NCI-H2196 treated with DMSO at 0.1 percent for 48 hours (cell line): ENCODE results near the gene CP.
"Not testable (repeated sequence)": the region's sequence is repeated elsewhere in the genome, so short reads cannot be mapped to it uniquely, and the experiment has no call there.

Experiments
- DNase-seq: peaks from one replicate; lab custom pipeline; 2025; ENCODE audit not compliant: unreplicated experiment; lab: John Stamatoyannopoulos, UW

The CP gene

GRCh38 chr3:149221783-149222517 is at the start of gene CP:
CP (minus strand) TSS chr3:149221829; CDS start chr3:149221792, 37 bp downstream.
- DNase-seq = no peak

DNA sequence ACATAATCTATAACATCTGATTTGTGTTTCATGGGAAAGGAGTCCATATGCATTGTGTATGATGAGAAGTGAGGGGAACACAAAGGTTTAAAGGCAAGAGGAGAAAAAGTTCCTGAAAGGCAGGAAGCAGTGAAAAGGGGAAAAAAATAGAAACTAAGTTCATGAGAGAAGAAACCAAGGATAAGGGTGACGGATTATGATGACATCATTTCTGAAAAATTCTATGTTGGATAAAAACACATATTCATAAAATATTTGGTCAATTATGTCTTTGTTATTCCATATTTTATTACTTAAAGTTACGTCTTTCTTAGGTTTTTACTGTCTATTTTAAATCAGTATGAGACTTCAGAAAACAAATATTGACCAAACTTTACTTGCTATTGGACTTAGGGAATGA is 48.6 kb upstream of the CP start:
- DNase-seq = no peak

- DNase-seq = no peak
Measured at GRCh38 chr3:149269687-149270086, 48.1 kb upstream of the CP start.

GRCh38 chr3:149267565-149267964 is 45.9 kb upstream of the CP start:
- no peak for DNase-seq

- no peak for DNase-seq
Measured at GRCh38 chr3:149266736-149267135, 45.1 kb upstream of the CP start.

DNA sequence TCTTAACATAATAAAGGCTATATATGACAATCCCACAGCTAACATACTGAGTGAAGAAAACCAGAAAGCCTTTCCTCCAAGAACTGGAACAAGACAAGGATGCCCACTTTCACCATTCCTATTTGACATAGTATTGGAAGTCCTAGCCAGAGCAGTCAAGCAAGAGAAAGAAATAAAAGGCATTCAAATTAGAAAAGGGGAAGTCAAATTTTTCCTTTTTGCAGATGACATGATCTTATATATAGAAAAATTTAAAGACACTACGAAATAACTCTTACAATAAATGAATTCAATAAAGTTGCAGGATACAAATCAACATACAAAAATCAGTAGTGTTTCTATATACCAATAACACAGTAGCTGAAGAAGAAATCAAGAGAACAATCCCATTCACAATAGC is 42.2 kb upstream of the CP start:
- DNase-seq = no peak

GRCh38 chr3:149258714-149259113 is 37.1 kb upstream of the CP start:
- no peak for DNase-seq

DNA sequence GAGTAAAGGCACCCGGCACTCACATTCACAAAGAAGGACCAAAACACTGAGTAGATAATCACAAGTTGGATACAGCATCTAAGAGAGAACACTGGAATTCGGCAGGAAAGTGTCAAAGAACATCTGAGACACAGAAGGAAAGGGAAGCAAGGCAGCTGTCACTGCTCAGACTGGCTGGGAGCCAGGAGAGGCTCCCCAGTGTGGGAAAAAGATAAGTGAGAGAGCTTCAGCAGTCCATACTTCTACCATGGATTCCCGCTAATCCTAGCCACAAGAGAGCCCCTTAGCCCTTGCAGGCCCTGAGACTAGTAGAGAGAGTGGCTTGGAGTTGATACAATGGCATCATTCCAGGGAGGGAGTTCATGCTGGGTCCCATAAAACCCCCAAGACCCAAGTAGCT is 36.7 kb upstream of the CP start:
- no peak for DNase-seq

- no peak for DNase-seq
Measured at GRCh38 chr3:149252272-149252671, 30.6 kb upstream of the CP start.

GRCh38 chr3:149251186-149251585 is 29.6 kb upstream of the CP start:
- no peak for DNase-seq

DNA sequence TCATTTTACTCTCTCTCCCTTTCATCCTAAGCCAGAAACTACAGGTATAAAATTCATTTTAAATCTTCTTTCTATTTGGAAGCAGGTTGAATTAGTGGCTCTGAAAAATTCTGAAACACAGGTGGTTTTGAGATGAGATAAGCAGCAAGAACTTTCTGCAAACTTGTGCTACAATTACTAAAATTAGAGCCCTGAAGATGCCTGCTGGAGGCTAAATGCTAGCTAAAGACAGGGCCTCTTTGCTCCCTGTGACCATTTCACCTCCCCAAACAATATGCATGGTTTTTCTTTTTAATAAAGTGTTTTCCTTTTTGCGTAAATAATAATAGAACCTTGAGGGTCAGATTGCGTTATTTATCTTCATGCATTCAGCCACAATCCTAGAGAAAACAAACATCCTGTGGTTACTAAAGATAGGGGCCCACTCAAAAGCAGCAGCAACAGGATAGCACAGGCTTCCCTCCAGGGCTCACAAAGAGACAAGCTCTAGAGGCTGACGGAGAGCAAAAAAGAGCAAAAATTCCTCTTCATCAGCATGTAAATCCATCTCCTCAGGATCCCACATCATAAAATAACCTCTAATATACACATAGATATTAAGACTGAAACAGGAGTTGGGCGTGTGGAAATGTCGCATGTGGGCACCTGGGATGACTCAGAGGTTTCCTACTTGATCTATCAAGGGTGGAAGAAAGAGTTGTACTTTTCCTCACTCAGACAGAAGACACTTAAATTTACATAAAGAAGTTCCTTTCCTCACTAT is 26.5 kb upstream of the CP start:
- no peak for DNase-seq

DNA sequence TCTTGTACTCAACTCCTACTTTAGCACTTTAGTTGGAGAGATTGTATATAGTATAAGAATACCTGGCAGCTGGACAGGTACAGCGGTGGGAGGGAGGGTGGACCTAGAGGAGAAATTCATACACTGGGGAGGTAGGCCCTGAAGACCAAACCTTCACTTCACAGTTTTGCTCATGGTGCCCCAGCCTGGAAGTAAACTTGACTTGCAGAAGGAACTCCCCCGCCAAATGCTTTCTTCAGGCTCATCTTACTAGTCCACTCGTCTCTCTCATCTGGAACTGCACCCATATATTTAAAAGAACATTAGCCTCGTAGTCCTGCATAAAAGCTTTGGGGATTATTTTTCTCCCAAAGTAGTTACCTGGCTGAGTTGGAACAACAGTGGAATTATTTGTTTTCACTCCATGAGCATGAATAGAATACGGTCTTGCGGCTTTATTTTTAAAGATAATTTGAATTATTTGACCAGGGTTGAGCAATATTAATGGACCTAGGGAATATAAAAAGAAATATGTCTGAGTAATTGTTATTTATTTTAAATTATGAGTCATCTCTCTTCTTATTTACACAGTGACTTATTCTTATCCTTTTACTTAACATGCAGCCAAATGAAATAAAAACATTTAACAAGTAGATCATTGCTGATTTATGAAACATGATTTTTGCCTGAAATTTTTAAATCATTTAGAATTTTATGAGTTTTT is 25.5 kb upstream of the CP start:
- DNase-seq = peak; percentile 35

DNA sequence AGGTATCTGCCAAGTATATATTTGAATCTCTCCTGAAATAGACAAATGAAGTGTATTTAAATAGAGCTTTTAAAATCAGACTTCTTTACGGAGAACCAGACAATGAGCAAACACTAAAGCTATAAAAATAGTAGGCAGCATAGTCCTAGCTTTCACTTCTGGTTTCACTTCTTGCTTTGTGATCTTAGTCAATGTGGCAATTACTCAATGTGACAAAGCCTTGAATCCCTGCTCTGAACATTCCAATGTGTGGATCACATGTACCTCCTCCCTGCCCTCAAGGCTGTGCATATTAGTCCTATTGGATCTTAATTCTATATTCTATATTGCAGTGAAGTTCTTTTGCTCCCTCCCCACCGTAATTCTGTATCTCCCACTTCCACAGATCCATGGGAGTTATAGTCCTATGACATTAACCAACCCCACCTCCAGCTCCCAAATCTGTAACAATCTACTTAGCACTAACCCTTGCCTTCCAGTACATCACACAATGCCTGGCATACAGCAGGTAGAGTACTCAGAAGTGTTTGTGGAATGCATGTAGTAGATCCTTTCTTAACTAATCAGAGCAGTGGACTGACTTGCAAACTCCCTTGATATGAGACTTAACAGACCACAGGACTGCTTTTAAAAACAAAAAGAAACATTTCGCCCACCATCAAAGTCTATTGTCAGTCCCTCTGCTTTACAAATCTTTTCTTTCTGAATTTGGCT is 24.3 kb upstream of the CP start:
- DNase-seq = no peak

DNA sequence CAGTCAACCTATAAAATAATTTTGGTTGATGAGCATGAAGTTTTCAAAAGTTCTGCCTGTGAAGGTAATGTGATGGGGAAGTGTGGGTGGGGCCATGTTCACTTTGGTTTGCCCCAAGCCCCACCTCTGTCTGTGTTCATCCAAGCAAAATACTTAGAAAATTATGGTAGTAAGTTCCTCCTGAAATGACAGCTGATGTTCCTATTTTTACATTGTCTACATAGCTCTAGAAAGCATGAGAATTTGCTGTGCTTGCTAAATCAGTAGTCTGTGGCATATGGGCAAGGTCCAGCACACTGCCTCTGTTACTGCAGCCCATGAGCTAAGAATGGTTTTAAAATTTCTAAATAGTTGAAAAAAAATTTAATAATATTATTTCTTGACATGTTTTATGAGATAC is 21.9 kb upstream of the CP start:
- no peak for DNase-seq

DNA sequence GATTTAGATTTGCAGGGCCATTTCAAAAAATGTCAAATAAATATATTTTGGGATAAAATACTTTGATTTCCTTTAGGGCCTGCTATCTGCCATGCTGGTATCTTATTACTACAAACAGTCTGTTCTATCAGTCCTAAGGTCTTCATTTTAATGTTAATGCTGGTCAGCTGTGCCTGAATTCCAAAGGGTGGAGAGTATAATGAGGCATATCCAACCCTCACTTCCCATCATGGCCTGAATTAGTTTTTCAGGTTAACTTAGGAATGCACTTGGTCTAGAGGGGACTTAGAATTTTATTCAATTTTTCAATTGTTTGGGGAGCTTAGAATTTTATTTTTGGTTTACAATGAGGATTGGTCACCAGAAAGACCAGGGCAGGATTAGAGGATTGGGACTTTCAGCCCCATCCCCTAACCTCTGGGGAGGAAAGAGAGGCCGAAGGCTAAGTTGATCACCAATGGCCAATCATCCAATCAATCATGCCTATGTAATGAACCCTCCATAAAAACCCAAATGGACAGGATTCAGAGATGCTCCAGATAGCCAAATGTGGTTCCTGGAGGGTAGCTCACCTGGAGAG is 17.8 kb upstream of the CP start:
- DNase-seq = no peak

GRCh38 chr3:149238268-149238667 is 16.6 kb upstream of the CP start:
- not testable (repeated sequence) for DNase-seq

DNA sequence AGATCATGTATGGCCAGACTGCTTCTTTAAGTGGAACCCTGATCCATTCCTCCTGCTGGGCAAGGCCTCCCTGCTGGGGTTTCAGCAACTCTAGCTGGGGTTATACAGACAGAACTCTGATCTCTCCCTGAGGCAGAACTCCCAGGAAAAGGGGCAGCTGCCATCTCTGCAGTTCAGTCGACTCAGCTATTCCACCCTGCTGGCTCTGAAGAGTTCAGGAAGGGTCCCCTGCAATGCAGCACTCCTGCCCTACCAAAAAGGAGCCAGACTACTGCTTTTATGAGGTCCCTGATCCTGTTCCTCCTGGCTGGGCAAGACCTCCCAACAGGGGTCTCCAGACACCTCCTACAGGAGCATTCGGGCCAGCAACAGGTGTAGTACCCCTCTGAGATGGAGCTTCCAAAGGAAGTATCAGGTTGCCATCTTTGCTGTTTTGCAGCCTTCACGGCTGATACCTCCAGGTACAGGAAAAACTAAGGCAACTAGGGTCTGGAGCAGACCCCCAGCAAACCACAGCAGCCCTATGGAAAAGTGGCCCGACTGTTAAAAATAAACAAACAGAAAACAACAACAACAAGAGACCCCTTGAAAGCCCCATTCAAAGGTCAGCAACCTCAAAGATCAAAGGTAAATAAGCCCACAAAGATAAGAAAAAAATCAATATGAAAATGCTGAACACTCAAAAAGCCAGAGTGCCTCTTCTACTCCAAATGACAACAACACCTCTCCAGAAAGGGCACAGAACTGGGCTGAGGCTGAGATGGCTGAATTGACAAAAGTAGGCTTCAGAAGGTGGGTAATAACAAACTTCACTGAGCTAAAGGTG is 14.2 kb upstream of the CP start:
- no peak for DNase-seq

DNA sequence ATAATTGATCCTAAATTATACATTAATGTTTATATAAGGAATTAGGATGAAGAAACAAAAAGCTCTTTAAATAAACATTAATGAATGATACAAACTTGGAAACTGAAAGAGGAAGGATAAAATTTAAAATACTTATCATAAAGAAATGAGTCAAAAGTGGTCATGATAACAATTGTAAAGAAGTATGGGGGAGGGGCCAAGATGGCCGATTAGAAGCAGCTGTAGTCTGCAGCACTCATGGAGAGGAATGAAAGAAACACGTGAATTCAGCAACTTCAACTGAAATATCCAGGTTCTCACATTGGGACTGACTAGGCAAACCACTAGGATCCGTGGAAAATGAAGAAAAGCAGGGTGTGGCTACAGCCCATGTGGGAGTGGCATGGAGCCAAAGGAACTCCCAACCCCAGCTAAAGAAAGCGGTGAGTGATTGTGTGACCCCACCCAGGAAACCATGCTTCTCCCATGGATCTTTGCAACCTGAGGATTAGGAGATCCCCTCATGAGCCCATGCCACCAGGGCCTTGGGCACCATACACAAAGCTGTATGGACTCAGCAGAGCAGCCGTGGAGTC is 13.1 kb upstream of the CP start:
- no peak for DNase-seq

DNA sequence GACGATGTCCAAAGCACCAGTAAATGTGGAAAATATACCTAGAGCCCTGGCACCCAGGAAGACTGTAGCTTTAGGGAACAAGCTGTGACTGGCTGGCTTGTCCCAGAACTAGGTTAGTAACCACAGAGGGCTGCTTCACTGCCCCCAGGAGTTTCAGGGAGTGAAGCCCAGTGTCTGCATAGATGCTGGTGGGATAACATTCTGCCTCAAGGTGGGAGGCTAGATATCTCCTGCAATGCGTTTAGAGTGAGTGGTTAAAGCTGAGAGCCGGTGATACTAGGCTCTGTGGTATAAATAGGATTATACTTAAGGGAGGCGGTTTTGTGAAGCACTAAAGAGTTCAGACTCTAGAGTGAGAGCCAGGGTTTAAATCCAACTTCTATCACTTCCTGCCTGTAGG is 11.7 kb upstream of the CP start:
- DNase-seq = no peak

GRCh38 chr3:149231871-149232270 is 10.2 kb upstream of the CP start:
- DNase-seq = no peak
